Epithelial cell of esophagus (primary cell): ENCODE measurements around the gene ZC3H4.
"Not testable (repeated sequence)": the region's sequence is repeated elsewhere in the genome, so short reads cannot be mapped to it uniquely, and the experiment has no call there.

Experiments used
- DNase-seq: peaks from one replicate; pipeline ENCODE4 v3.0.0; 2010; ENCODE audit warnings: low read depth
- H3K4me3 ChIP-seq: 2 replicates; pipeline ENCODE4 v1.5.1; 2011; ENCODE audit warnings: mild to moderate bottlenecking, low read length, control low read depth
- TF ChIP-seq, protein P1 (sequence below): IDR thresholded peaks from 2 replicates; pipeline ENCODE4 v1.5.1; 2011; ENCODE audit warnings: low read depth, mild to moderate bottlenecking, low read length, control low read depth, inconsistent platforms; ENCODE audit not compliant: insufficient read depth; ENCODE audit errors: missing control alignments

Gene ZC3H4

DNA sequence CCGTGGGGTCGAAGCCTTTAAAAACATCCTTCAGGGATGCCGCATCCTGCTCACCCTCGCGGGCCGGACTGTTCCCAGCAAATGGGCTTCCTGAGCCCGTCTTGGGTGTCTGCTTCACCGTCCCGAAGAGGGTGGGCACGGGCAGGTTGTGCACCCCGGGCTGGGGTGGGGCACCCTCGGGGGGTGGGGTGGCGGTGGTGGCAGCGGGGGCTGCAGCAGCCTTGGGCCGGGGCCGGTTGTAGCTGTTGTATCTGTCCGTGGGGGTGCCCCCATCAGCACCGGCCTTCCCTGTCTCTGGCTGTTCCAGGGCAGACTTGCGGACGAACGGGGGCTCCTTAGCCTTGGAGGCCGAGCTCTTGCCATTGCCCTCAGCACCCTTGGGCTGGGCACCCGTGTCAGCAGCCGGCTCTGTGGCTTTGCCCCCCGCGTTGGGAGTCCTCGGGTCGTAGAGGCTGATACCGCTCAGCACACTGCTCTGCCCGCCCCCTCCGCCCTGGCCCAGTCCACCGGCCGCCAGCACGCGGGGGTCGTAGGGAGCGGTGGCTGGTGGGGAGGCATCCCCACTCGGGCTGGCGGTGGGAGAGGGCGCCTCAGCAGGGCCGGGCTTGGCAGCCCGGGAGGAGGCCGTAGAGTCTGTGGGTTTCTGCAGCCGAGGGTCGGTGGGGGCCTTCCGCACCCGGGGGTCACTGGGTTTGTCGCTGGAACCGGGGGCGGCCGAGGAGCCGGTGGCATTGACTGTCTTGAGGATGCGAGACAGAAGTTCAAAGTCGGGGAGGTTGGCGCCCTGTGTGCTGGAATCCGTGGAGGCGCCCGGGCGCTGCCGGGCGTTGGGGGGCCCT, 47.0 kb downstream of the ZC3H4 start:
- TF ChIP-seq, protein P1, sequence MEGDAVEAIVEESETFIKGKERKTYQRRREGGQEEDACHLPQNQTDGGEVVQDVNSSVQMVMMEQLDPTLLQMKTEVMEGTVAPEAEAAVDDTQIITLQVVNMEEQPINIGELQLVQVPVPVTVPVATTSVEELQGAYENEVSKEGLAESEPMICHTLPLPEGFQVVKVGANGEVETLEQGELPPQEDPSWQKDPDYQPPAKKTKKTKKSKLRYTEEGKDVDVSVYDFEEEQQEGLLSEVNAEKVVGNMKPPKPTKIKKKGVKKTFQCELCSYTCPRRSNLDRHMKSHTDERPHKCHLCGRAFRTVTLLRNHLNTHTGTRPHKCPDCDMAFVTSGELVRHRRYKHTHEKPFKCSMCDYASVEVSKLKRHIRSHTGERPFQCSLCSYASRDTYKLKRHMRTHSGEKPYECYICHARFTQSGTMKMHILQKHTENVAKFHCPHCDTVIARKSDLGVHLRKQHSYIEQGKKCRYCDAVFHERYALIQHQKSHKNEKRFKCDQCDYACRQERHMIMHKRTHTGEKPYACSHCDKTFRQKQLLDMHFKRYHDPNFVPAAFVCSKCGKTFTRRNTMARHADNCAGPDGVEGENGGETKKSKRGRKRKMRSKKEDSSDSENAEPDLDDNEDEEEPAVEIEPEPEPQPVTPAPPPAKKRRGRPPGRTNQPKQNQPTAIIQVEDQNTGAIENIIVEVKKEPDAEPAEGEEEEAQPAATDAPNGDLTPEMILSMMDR: no peak

GRCh38 chr19:47065242-47065641, 48.3 kb downstream of the ZC3H4 start:
- DNase-seq: no peak
- H3K4me3 ChIP-seq: no peak overlapping the region

More for the DNA sequence above, 47.0 kb downstream of the ZC3H4 start:
- no peak for DNase-seq
- H3K4me3 ChIP-seq: no peak overlapping the region

DNA sequence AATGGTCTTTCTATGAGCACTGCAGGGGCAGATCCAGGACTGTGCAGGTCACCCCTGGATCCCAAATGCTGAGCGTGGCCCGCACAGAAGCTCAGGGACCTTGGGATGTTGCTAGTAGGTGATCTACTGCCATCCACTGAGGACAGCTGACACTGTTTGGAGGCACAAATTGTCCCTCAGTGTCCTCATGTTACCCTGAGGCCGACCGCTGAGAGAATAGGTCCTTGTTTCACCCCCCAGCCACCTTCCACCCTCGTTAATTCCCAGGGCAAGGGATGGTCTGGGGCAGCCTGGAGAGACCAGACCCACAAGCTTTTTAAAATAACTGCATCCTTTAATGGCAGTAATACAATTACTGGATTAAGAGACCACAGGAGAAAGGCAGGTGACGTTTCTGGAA, 49.7 kb downstream of the ZC3H4 start:
- no peak overlapping the region for H3K4me3 ChIP-seq
- TF ChIP-seq, protein P1: no peak
- no peak for DNase-seq

More at GRCh38 chr19:47065242-47065641, 48.3 kb downstream of the ZC3H4 start:
- TF ChIP-seq, protein P1: no peak

DNA sequence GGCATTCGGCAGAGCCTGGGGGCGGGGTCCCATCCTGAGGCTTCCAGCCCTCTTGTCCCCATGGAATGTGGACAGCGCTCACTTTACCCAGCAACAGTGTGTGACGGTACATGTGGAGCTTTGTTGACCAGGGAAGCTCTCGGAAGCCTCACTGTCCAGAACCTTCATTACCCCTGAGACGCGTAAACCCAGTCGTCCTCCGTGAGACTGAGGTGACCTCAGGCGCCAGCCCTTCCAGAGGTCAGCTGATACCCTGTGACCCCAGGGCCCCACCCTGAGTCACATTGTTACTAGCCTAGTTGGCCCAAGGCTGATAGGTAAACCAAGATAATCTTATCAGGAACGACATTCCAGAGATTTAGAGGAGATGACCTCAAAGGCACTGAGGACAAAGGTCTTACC, 55.0 kb downstream of the ZC3H4 start:
- DNase-seq: no peak
- H3K4me3 ChIP-seq: no peak overlapping the region
- TF ChIP-seq, protein P1: no peak

GRCh38 chr19:47057328-47057727, 56.2 kb downstream of the ZC3H4 start:
- peak; percentile 61 for DNase-seq
- H3K4me3 ChIP-seq: no peak overlapping the region
- TF ChIP-seq, protein P1: no peak

- no peak for DNase-seq
- H3K4me3 ChIP-seq: no peak overlapping the region
- TF ChIP-seq, protein P1: no peak
Measured at GRCh38 chr19:47056411-47056810, 57.2 kb downstream of the ZC3H4 start.

- H3K4me3 ChIP-seq, DNase-seq: not testable (repeated sequence)
Measured at GRCh38 chr19:47050562-47050961, 63.0 kb downstream of the ZC3H4 start.
